ENCODE data around the gene DOCK11.
"Not testable (repeated sequence)": the region's sequence is repeated elsewhere in the genome, so short reads cannot be mapped to it uniquely, and the experiment has no call there.

The DOCK11 gene

GRCh38 chrX:118468122-118468521 lies 27.5 kb upstream of the DOCK11 start:
- no peak for TF ChIP-seq CTCF (IDR thresholded peaks at IDR 0.05; ENCODE audit: low read depth, low read length, missing control alignments)
- no peak overlapping the region for H3K27ac ChIP-seq
- in situ Hi-C loops (cut with HindIII; ENCODE audit: low pct_ligation_motif_present, low sequenced_read_pairs): no loop called here

GRCh38 chrX:118470721-118471347 lies 24.8 kb upstream of the DOCK11 start:
- DNase-seq; H3K27ac ChIP-seq; H3K36me3 ChIP-seq (replicated peaks); H3K4me3 ChIP-seq (ENCODE audit: low read depth, low read length); in situ Hi-C loops (cut with HindIII; ENCODE audit: low pct_ligation_motif_present, low sequenced_read_pairs); H3K27me3 ChIP-seq (replicated peaks): not testable (repeated sequence)

More at GRCh38 chrX:118468122-118468521, 27.5 kb upstream of the DOCK11 start:
- no peak overlapping the region for H3K4me3 ChIP-seq (ENCODE audit: low read depth, low read length)
- no peaks in the 10 kb centered on the region for H3K36me3 ChIP-seq (replicated peaks)
- DNase-seq: no peak
- no peaks in the 10 kb centered on the region for H3K27me3 ChIP-seq (replicated peaks)

GRCh38 chrX:118474586-118474985 lies 21.0 kb upstream of the DOCK11 start:
- no peak for DNase-seq
- in situ Hi-C loops (cut with HindIII; ENCODE audit: low pct_ligation_motif_present, low sequenced_read_pairs): no loop called here
- Histone ChIP-seq H3K27me3 (replicated peaks) (no peaks in the 10 kb centered on the region), H3K36me3 (replicated peaks) (no peaks in the 10 kb centered on the region), H3K4me3 (ENCODE audit: low read depth, low read length) (no peak overlapping the region), H3K27ac (no peak overlapping the region)
- no peak for TF ChIP-seq CTCF (IDR thresholded peaks at IDR 0.05; ENCODE audit: low read depth, low read length, missing control alignments)

GRCh38 chrX:118475903-118476302 lies 19.7 kb upstream of the DOCK11 start:
- DNase-seq: no peak
- H3K27ac ChIP-seq: no peak overlapping the region
- no peaks in the 10 kb centered on the region for H3K36me3 ChIP-seq (replicated peaks)
- TF ChIP-seq CTCF (IDR thresholded peaks at IDR 0.05; ENCODE audit: low read depth, low read length, missing control alignments): no peak
- in situ Hi-C loops (cut with HindIII; ENCODE audit: low pct_ligation_motif_present, low sequenced_read_pairs): no loop called here
- H3K4me3 ChIP-seq (ENCODE audit: low read depth, low read length): no peak overlapping the region
- no peaks in the 10 kb centered on the region for H3K27me3 ChIP-seq (replicated peaks)

GRCh38 chrX:118480172-118480571 lies 15.4 kb upstream of the DOCK11 start:
- H3K27me3 ChIP-seq (replicated peaks): no peaks in the 10 kb centered on the region
- no peak overlapping the region for H3K27ac ChIP-seq
- no peak for TF ChIP-seq CTCF (IDR thresholded peaks at IDR 0.05; ENCODE audit: low read depth, low read length, missing control alignments)
- H3K4me3 ChIP-seq (ENCODE audit: low read depth, low read length): no peak overlapping the region
- H3K36me3 ChIP-seq (replicated peaks): no peaks in the 10 kb centered on the region
- in situ Hi-C loops (cut with HindIII; ENCODE audit: low pct_ligation_motif_present, low sequenced_read_pairs): no loop called here
- DNase-seq: no peak

- DNase-seq; H3K27me3 ChIP-seq (replicated peaks); in situ Hi-C loops (cut with HindIII; ENCODE audit: low pct_ligation_motif_present, low sequenced_read_pairs); H3K27ac ChIP-seq; H3K4me3 ChIP-seq (ENCODE audit: low read depth, low read length); H3K36me3 ChIP-seq (replicated peaks): not testable (repeated sequence)
These were observed 13.2 kb upstream of the DOCK11 start for GRCh38 chrX:118482384-118482783.

GRCh38 chrX:118484216-118484903 lies 11.3 kb upstream of the DOCK11 start:
- in situ Hi-C loops (cut with HindIII; ENCODE audit: low pct_ligation_motif_present, low sequenced_read_pairs): no loop called here
- Histone ChIP-seq H3K36me3 (replicated peaks) (no peaks in the 10 kb centered on the region), H3K4me3 (ENCODE audit: low read depth, low read length) (no peak overlapping the region), H3K27ac (no peak overlapping the region), H3K27me3 (replicated peaks) (no peaks in the 10 kb centered on the region)
- TF ChIP-seq CTCF (IDR thresholded peaks at IDR 0.05; ENCODE audit: low read depth, low read length, missing control alignments): no peak
- DNase-seq: peak; percentile 5

GRCh38 chrX:118486693-118487092 lies 8.9 kb upstream of the DOCK11 start:
- H3K36me3 ChIP-seq (replicated peaks); H3K27ac ChIP-seq; DNase-seq; in situ Hi-C loops (cut with HindIII; ENCODE audit: low pct_ligation_motif_present, low sequenced_read_pairs); H3K4me3 ChIP-seq (ENCODE audit: low read depth, low read length); H3K27me3 ChIP-seq (replicated peaks): not testable (repeated sequence)

Data from brain microvascular endothelial cell (primary cell).